Choroid plexus epithelial cell (primary cell): ENCODE results near the gene COL19A1.
A peak's percentile ranks its signal among the peaks of the same experiment; 100 is the strongest.
"Not testable (repeated sequence)": the region's sequence is repeated elsewhere in the genome, so short reads cannot be mapped to it uniquely, and the experiment has no call there.

Experiments
- DNase-seq: peaks from one replicate; pipeline ENCODE4 v3.0.0-alpha.2; 2010; ENCODE audit warnings: low read depth
- H3K4me3 ChIP-seq: 2 replicates; pipeline ENCODE4 v1.5.1; 2011; ENCODE audit warnings: low read depth, mild to moderate bottlenecking, control low read depth, low read length, moderate library complexity
- CTCF ChIP-seq: conservative IDR thresholded peaks from 2 replicates; pipeline ENCODE4 v1.5.1; 2011; ENCODE audit warnings: low read depth, mild to moderate bottlenecking, control low read depth, inconsistent platforms, low read length, moderate library complexity

COL19A1 gene

GRCh38 chr6:69887714-69888345 lies 21.5 kb downstream of the COL19A1 start:
- no peak for DNase-seq
- TF ChIP-seq CTCF, result no peak

GRCh38 chr6:69888482-69889233 lies 22.3 kb downstream of the COL19A1 start:
- no peak for DNase-seq
- no peak for TF ChIP-seq CTCF
- no peak overlapping the region for H3K4me3 ChIP-seq

More at GRCh38 chr6:69887714-69888345, 21.5 kb downstream of the COL19A1 start:
- H3K4me3 ChIP-seq, result no peak overlapping the region

- H3K4me3 ChIP-seq, DNase-seq: not testable (repeated sequence)
Measured at GRCh38 chr6:69889234-69889974, 23.0 kb downstream of the COL19A1 start.

- peak; percentile 37 for DNase-seq
- H3K4me3 ChIP-seq, result not testable (repeated sequence)
Measured at GRCh38 chr6:69892561-69892960, 26.2 kb downstream of the COL19A1 start.

- not testable (repeated sequence) for H3K4me3 ChIP-seq
Measured at GRCh38 chr6:69893266-69893665, 26.9 kb downstream of the COL19A1 start.

GRCh38 chr6:69894578-69895347 lies 28.4 kb downstream of the COL19A1 start:
- H3K4me3 ChIP-seq, result no peak overlapping the region
- TF ChIP-seq CTCF, result peak; percentile 17
- DNase-seq, result peak; percentile 93

More at GRCh38 chr6:69893266-69893665, 26.9 kb downstream of the COL19A1 start:
- not testable (repeated sequence) for DNase-seq

GRCh38 chr6:69895396-69895795 lies 29.0 kb downstream of the COL19A1 start:
- DNase-seq, result no peak
- TF ChIP-seq CTCF, result no peak

GRCh38 chr6:69900869-69901268 lies 34.5 kb downstream of the COL19A1 start:
- no peak overlapping the region for H3K4me3 ChIP-seq
- no peak for DNase-seq
- no peak for TF ChIP-seq CTCF

More at GRCh38 chr6:69895396-69895795, 29.0 kb downstream of the COL19A1 start:
- H3K4me3 ChIP-seq, result no peak overlapping the region
